GM21717 (cell line): ENCODE results near the gene LCN6.
A peak's percentile ranks its signal among the peaks of the same experiment; 100 is the strongest.

Source experiments
- ATAC-seq: cut with Tn5 transposase; IDR thresholded peaks from one replicate; pipeline ENCODE4 v1.9.1; 2021; ENCODE audit warnings: mild to moderate bottlenecking, moderate library complexity; ENCODE audit not compliant: unreplicated experiment

Gene LCN6

DNA sequence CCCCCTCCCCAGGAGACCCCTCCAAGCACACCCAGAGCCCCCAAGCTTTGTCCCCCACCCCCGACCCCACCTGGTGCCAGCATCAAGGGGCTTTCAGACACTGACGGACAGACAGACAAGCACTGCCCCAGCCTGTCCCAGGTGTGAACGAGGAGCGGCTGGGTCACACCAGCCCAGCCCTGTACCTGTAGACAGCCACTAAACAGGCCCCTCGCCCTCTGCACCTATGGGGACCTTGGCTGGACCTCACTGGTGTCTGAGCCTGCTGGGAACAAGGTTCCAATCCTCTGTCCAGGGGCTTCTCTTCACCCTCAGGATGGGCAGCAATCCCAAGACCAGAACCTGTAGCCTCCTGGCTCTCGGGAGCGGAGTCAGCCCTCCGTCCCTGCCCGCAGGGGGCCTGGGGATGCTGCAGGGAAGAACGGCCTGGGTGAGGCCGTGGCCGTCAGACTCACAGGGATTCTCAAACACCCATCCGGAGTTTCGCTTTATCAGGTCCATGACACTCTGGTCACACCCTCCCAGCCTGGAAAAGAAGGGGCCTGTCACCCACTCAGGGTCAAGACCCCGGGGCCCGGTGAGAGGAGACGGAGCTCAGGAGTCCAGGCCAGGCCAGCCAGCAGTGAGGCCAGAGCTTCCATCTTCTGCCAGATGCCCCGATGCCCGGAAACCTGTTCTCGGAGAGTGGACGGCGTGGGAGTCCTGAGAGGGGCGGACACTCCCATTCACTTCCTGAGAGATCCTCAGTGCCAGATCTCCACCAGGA is 2.8 kb downstream of the LCN6 start:
- no peak for ATAC-seq

DNA sequence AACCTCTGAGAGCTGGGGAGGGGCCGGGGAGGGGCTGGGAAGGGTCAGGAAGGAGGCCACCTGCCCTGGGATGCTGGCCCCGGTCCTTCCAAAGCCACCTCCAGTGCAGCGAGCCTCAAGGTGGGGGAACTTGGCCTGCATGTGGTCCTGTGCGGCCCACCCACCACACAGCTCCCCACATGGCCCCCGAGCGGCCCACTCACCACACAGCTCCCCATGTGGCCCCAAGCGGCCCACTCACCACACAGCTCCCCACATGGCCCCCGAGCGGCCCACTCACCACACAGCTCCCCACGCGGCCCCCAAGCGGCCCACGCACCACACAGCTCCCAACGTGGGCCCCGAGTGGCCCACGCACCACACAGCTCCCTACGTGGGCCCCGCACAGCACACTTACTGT is 3.6 kb downstream of the LCN6 start:
- ATAC-seq = no peak

DNA sequence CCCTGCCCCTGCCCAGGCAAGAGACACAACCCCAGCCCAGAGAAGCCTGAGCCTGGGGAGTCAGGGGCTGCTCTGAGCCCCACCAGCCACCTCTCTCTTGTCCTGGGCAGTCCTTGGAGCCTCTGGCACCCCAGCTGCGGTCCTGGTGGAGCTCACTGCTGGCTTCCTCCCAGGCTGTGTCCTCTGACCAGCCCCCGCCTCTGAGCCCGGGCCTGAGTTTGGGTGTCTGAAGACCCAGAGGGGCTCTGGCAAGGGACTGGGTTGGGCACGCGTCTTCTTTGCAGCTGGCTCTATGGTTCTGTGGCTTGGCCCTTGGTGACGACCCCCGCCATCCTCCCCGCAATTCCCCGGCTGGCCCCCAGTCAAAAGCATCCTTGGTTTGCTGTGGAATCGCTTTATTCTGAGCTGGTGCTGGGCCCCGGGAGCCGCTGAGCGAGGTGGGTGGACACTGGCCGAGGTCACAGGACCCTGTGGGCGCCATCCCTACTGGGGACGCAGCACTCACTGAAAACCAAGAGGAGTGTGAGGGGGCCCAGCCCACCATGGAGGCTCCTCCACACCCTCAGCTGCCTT is 4.6 kb downstream of the LCN6 start:
- no peak for ATAC-seq

DNA sequence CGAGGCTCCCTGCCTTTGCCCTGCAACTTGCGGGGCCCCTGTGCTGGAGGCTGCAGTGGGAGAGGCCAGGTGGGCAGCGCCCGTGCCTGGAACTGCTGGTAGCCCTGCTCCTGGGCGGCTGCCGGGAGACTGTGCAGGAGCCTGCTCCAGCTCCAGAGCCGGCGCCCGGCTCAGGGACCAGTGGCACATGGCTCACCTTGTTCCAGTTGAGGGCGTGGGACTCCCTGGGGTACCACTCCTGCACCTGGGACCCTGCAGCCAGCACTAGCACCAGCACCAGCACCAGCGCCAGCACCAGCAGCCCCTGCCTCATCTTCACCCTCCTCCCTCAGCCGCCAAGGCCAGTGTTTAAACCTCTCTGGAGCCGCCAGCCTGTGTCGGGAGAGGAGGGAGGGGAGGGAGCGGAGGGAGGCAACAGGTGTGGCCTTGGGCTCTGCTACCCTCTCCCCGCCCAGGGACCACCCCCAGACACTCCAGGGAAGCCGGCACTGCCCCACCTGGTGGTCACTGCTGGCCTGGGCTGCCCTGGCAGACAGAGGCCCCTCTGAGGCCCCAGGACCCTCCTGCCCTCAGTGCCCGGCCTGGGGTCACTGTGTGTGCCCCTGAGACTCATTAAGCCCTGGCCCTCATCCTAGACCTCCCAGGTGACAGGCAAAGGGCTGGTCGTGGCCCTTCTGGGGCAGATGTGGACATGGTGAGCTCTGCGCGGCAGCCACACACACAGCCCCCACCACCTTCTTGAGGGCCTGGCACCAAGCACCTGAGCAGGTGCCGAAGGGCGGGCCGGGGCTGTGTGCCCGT is 5.5 kb downstream of the LCN6 start, which contains the start of gene LCN10:
Gene LCN10, minus strand, starts transcription at position 350 of the 801 bp plus-strand sequence. Its CDS starts 37 bp downstream, at position 313.
- ATAC-seq = no peak

DNA sequence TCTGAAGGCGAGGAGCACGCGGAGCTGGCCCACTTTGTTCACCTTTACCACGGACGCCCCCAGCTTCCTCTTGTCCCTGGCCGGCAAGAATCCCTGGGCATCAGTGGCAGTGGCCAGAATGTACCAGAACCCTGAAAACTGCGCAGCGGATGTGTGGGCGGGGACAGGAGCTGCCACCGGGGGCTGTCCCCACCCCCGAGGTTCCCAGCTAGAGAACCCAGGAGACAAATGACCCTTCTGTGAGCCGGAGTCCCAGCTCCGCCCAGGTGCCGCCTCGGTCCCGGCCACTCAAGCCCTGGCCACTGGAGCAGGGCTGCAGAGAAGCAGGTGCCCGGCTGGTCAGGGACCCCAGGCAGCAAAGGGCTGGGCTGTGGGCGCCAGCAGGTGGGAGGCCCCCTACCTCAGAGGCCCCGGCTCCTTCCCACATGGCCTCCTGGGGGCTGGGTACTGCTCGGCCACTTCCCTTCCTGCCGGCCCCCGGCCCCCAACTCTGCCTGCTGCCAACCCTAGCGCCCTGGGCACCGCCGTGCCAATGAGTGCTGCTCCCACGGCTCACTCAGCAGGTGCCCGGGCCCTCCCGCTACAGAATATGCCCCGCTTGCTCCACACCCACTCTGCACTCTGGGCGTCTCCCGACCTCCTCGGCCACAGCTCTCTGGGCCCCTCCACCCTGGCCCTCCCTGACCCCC is 6.3 kb downstream of the LCN6 start:
- no peak for ATAC-seq

GRCh38 chr9:136740971-136741882 is 7.1 kb downstream of the LCN6 start:
- ATAC-seq = no peak

DNA sequence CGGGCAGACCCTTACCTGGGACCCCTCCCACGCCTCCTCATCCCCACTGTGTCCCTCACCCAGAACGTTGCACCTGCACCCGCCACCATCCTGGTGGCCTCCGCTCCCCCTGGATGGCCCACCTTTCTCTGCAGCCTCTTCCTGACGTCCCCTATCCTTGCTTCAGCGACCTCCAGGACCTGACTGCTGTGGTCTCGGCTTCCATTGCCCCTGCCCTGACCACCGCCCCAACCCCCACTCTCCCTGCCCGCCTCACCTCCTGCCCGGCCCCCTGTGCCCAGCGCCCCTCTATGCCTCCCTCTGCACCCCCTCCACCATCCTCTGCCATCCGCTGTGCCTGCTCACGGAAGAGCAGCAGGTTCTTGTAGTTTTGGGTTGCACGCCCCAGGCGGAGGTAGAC is 7.8 kb downstream of the LCN6 start:
- no peak for ATAC-seq

DNA sequence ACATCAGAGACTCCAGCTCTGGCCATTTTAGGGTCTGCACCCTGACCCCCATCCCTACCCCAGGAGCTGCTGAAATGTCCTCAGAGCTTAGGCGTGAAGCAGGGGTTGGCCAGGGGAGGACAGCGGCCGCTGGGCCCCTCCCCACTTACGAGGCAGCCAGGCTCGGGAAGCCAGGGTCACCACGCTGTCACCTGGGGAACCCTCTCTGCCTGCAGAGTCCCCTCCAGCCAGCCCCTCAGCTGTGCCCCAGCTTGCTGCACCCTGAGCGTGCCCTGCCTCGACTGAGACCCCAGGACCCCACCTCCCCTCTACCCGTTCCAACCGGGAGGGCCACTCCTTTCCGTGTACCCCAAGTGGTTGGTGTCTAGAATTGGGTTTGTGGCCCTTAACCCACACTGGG is 8.3 kb downstream of the LCN6 start:
- ATAC-seq = no peak

DNA sequence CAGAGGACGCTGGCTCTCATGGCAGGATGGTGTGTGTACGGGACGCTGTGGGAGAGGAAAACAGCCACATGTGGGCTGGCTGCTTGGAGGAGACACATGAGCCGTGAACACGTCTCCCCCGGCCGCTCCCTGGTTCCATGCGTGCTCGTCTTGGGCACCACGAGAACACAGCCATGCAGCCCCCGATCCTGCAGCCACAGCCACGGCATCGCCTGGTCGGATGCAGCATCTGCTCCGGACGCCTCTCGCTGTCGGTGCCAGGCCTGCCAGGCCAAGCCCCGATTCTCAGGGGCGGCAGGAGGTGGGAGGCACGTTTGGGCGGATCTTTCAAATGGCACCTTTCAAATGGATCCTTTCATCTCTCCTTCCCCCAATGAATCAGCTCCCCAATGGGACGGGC is 8.8 kb downstream of the LCN6 start:
- no peak for ATAC-seq

GRCh38 chr9:136738960-136739359 is 9.4 kb downstream of the LCN6 start:
- no peak for ATAC-seq

- no peak for ATAC-seq
Observed at GRCh38 chr9:136735812-136736480, 12.4 kb downstream of the LCN6 start.

GRCh38 chr9:136734837-136735496 is 13.4 kb downstream of the LCN6 start:
- no peak for ATAC-seq

DNA sequence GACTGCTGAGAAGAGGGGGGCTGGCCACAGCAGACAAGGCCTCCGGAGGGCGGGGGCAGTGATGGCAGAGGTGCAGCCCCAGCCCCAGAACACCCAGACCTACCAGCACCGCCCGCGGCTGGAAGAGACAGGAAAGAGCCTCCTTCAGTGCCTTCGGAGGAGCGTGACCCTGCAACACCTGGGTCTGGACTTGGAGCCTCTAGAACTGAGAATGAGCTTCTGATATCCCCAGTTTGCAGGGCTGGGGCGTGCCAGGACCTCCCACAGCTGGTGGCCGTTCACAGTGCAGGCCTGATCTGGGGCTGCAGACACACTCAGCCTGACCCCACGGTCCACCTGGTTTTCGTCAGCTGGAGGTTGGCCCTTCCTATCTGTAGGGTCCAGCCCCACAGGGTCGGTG is 14.7 kb downstream of the LCN6 start:
- ATAC-seq = no peak

GRCh38 chr9:136732444-136733178 is 15.7 kb downstream of the LCN6 start:
- ATAC-seq = no peak

GRCh38 chr9:136729926-136730325 is 18.4 kb downstream of the LCN6 start:
- no peak for ATAC-seq

GRCh38 chr9:136729144-136729543 is 19.2 kb downstream of the LCN6 start:
- ATAC-seq = no peak

GRCh38 chr9:136728548-136729123 is 19.7 kb downstream of the LCN6 start:
- peak; percentile 18 for ATAC-seq

DNA sequence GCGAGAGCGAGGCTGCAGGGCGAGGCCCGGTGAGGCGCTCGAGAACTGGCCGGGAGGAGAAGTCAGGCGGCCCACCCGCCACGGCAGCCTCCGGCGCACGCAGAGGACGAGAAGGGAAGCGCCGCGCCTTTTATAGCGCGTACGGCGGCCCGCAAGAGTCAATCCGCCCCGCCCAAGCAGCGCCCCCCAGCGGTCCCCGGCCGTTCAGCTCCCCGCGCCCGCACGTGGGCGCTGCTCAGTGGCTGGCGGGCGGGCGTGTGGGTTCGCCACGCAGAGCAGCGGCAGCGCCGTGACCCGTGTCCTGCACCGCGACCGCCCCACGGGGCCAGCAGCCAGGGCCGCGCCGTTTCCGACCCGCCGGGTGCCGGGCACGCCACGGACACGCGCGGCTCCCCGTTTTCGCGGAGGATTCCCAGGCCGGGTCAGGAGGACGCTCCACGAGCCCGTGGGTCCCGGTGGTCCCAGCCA is 20.2 kb downstream of the LCN6 start:
- peak; percentile 47 for ATAC-seq
